Stimulated activated CD8-positive, alpha-beta memory T cell treated with anti-CD3 and anti-CD28 coated beads, Interleukin-12 subunit alpha, Interleukin-12 subunit beta, amount 100 ng/mL, for 4 hours (primary cell): Measurements from ENCODE around the gene UNC13C.

Experiments
- DNase-seq: peaks from one replicate; pipeline ENCODE4 v3.0.0-alpha.2; 2020; ENCODE audit warnings: low read depth

UNC13C gene

GRCh38 chr15:54567408-54568035 lies 589.3 kb downstream of the UNC13C start:
- no peak for DNase-seq

- DNase-seq, result no peak
These were observed 590.1 kb downstream of the UNC13C start for GRCh38 chr15:54568381-54568780.

- DNase-seq, result no peak
These were observed 593.3 kb downstream of the UNC13C start for GRCh38 chr15:54571576-54571975.

GRCh38 chr15:54575586-54575985 lies 597.3 kb downstream of the UNC13C start:
- no peak for DNase-seq

GRCh38 chr15:54576298-54576935 lies 598.2 kb downstream of the UNC13C start:
- DNase-seq, result no peak

- DNase-seq, result no peak
These were observed 599.4 kb downstream of the UNC13C start for GRCh38 chr15:54577476-54578250.

- no peak for DNase-seq
These were observed 601.6 kb downstream of the UNC13C start for GRCh38 chr15:54579855-54580254.

GRCh38 chr15:54580643-54581042 lies 602.4 kb downstream of the UNC13C start:
- no peak for DNase-seq

- DNase-seq, result no peak
These were observed 604.8 kb downstream of the UNC13C start for GRCh38 chr15:54582863-54583643.

GRCh38 chr15:54585063-54585462 lies 606.8 kb downstream of the UNC13C start:
- DNase-seq, result no peak

- DNase-seq, result no peak
These were observed 615.9 kb downstream of the UNC13C start for GRCh38 chr15:54594115-54594514.

- DNase-seq, result no peak
These were observed 621.1 kb downstream of the UNC13C start for GRCh38 chr15:54599386-54599785.

GRCh38 chr15:54605043-54605442 lies 626.8 kb downstream of the UNC13C start:
- DNase-seq, result no peak

- no peak for DNase-seq
These were observed 627.3 kb downstream of the UNC13C start for GRCh38 chr15:54605556-54605955.

GRCh38 chr15:54608876-54609835 lies 630.9 kb downstream of the UNC13C start:
- no peak for DNase-seq

- no peak for DNase-seq
These were observed 639.9 kb downstream of the UNC13C start for GRCh38 chr15:54618120-54618519.

GRCh38 chr15:54619180-54619579 lies 640.9 kb downstream of the UNC13C start:
- no peak for DNase-seq

GRCh38 chr15:54620916-54621315 lies 642.7 kb downstream of the UNC13C start:
- DNase-seq, result no peak

GRCh38 chr15:54636147-54636546 lies 657.9 kb downstream of the UNC13C start:
- DNase-seq, result no peak

- no peak for DNase-seq
These were observed 660.4 kb downstream of the UNC13C start for GRCh38 chr15:54638666-54639065.

- no peak for DNase-seq
These were observed 662.6 kb downstream of the UNC13C start for GRCh38 chr15:54640873-54641272.
